Neuronal stem cell (in vitro differentiated cells): Measurements from ENCODE around the gene LST1.
A peak's percentile ranks its signal among the peaks of the same experiment; 100 is the strongest.

Experiments
- DNase-seq: peaks from one replicate; pipeline ENCODE4 v3.0.0-alpha.2; 2013; ENCODE audit warnings: low spot score
- H2AFZ ChIP-seq: one replicate; pipeline ENCODE4 v1.6.1; 2013; ENCODE audit warnings: mild to moderate bottlenecking, low read length, inconsistent platforms
- H2AK5ac ChIP-seq: 2 replicates; pipeline ENCODE4 v1.6.1; 2013; ENCODE audit warnings: low read depth, mild to moderate bottlenecking, inconsistent platforms, low read length, moderate library complexity, mixed read lengths
- H2BK120ac ChIP-seq: 2 replicates; pipeline ENCODE4 v1.6.1; 2013; ENCODE audit warnings: low read depth, mild to moderate bottlenecking, inconsistent platforms, low read length, moderate library complexity, mixed read lengths
- H2BK12ac ChIP-seq: one replicate; pipeline ENCODE4 v1.6.1; 2013; ENCODE audit warnings: low read length, inconsistent platforms
- H2BK15ac ChIP-seq: 2 replicates; pipeline ENCODE4 v1.6.1; 2013; ENCODE audit warnings: mild to moderate bottlenecking, low read length, inconsistent platforms, mixed read lengths
- H2BK5ac ChIP-seq: one replicate; pipeline ENCODE4 v1.6.1; 2013; ENCODE audit warnings: inconsistent platforms, mild to moderate bottlenecking, low read length, moderate library complexity
- H3K14ac ChIP-seq: one replicate; pipeline ENCODE4 v1.6.1; 2013; ENCODE audit warnings: low read length, inconsistent platforms
- H3K18ac ChIP-seq: 2 replicates; pipeline ENCODE4 v1.6.1; 2013; ENCODE audit warnings: low read length, inconsistent platforms
- H3K23ac ChIP-seq: 2 replicates; pipeline ENCODE4 v1.6.1; 2013; ENCODE audit warnings: low read depth, mild to moderate bottlenecking, mixed read lengths, low read length, inconsistent platforms; ENCODE audit not compliant: poor library complexity
- H3K27ac ChIP-seq: replicated peaks from 3 replicates; pipeline ENCODE4 v1.5.1; 2013; ENCODE audit warnings: low read length, inconsistent platforms
- H3K27me3 ChIP-seq, 3 experiments: 2 replicates each; pipeline ENCODE4 v1.6.1; 2013; ENCODE audit warnings: low read length in 3 of 3, mild to moderate bottlenecking in 2 of 3, inconsistent platforms in 1 of 3, low read depth in 1 of 3, mixed read lengths in 1 of 3, moderate library complexity in 1 of 3; ENCODE audit not compliant: control insufficient read depth in 3 of 3, insufficient read depth in 3 of 3
- H3K36me3 ChIP-seq, 2 donors: replicated peaks in 1 of 2; 2 replicates each; pipeline ENCODE4 v1.6.1; 2013; ENCODE audit warnings: low read length in 2 of 2; ENCODE audit not compliant: control insufficient read depth in 2 of 2, insufficient read depth in 2 of 2
- H3K4ac ChIP-seq: 2 replicates; pipeline ENCODE4 v1.6.1; 2013; ENCODE audit warnings: inconsistent platforms, mild to moderate bottlenecking, low read length, moderate library complexity
- H3K4me1 ChIP-seq, 2 donors: 1 replicate in 1 of 2; 2 replicates in 1 of 2; pipeline ENCODE4 v1.6.1; 2013; ENCODE audit warnings: low read length in 2 of 2, low read depth in 1 of 2; ENCODE audit not compliant: control insufficient read depth in 2 of 2, insufficient read depth in 1 of 2
- H3K4me2 ChIP-seq: one replicate; pipeline ENCODE4 v1.6.1; 2013; ENCODE audit warnings: mild to moderate bottlenecking, low read length, inconsistent platforms; ENCODE audit not compliant: insufficient read depth, poor library complexity, severe bottlenecking
- H3K4me3 ChIP-seq, 2 donors: 2 replicates each; pipeline ENCODE4 v1.5.1; 2013; ENCODE audit warnings: low read length in 2 of 2, mild to moderate bottlenecking in 2 of 2, inconsistent platforms in 1 of 2, moderate library complexity in 1 of 2
- H3K79me1 ChIP-seq: one replicate; pipeline ENCODE4 v1.6.1; 2013; ENCODE audit warnings: low read depth, mild to moderate bottlenecking, inconsistent platforms, low read length, moderate library complexity
- H3K9ac ChIP-seq: one replicate; pipeline ENCODE4 v1.6.1; 2013; ENCODE audit warnings: mild to moderate bottlenecking, low read depth, low read length, inconsistent platforms; ENCODE audit not compliant: poor library complexity
- H3K9me3 ChIP-seq, 2 donors: replicated peaks in 1 of 2; 2 replicates each; pipeline versions ENCODE3 to v1.6.1; 2013; ENCODE audit warnings: low read length in 2 of 2, mild to moderate bottlenecking in 2 of 2, inconsistent platforms in 1 of 2, low read depth in 1 of 2, mixed read lengths in 1 of 2, moderate library complexity in 1 of 2; ENCODE audit not compliant: control insufficient read depth in 2 of 2, insufficient read depth in 1 of 2
- H4K8ac ChIP-seq: one replicate; pipeline ENCODE4 v1.6.1; 2013; ENCODE audit warnings: low read depth, mild to moderate bottlenecking, inconsistent platforms, low read length, moderate library complexity
- H4K91ac ChIP-seq: one replicate; pipeline ENCODE4 v1.6.1; 2013; ENCODE audit warnings: low read length, low read depth, mild to moderate bottlenecking, inconsistent platforms; ENCODE audit not compliant: poor library complexity
- WGBS, 2 donors: extraction: QIAGEN DNeasy Blood & Tissue Kit; methylation state at CpG; one replicate each; pipeline ENCODE4 v1.1.7; 2013; ENCODE audit warnings: missing lambda C conversion rate in 2 of 2, mixed read lengths in 1 of 2; ENCODE audit not compliant: insufficient read length in 2 of 2, insufficient replicate concordance in 1 of 2; ENCODE audit errors: extremely low coverage in 2 of 2; 5-methylcytosine and 5-hydroxymethylcytosine counted together

The LST1 gene

GRCh38 chr6:31586599-31587281 lies 663 bp downstream of the LST1 start:
- no peak overlapping the region for H4K91ac ChIP-seq
- no peak overlapping the region for H3K4me2 ChIP-seq
- no peaks in the 10 kb centered on the region for H3K79me1 ChIP-seq
- H3K9ac ChIP-seq, result no peak overlapping the region
- H3K4ac ChIP-seq, result no peak overlapping the region
- H3K27ac ChIP-seq, result no peak overlapping the region
- H3K36me3 ChIP-seq, result no peaks in the 10 kb centered on the region
- no peak overlapping the region for H3K4me3 ChIP-seq
- no peak overlapping the region for H2BK120ac ChIP-seq
- no peak overlapping the region for H3K18ac ChIP-seq
- no peak overlapping the region for H2BK5ac ChIP-seq
- peaks cover 2 to 4% of the 10 kb centered on the region in 2 donors for H3K4me1 ChIP-seq
- H4K8ac ChIP-seq, result no peak overlapping the region
- no peak overlapping the region for H3K14ac ChIP-seq
- DNase-seq, result no peak
- H2BK12ac ChIP-seq, result no peak overlapping the region
- H3K23ac ChIP-seq, result peak overlapping the region; percentile 29
- WGBS, 2 donors, result no CpG with 5 or more reads among the region's 9 CpGs
- peak overlapping the region; percentile 20 for H2BK15ac ChIP-seq
- H3K27me3 ChIP-seq, result peaks cover 0 to 16% (median 4%) of the 10 kb centered on the region in 3 experiments
- H3K9me3 ChIP-seq, result no peaks in the 10 kb centered on the region
- H2AK5ac ChIP-seq, result no peak overlapping the region
- no peak overlapping the region for H2AFZ ChIP-seq

GRCh38 chr6:31587791-31588777 lies 2.0 kb downstream of the LST1 start:
- H3K14ac ChIP-seq, result no peak overlapping the region
- no peak overlapping the region for H3K4ac ChIP-seq
- no peak for DNase-seq
- H3K9ac ChIP-seq, result no peak overlapping the region
- H2AK5ac ChIP-seq, result peak overlapping the region; percentile 70
- H2BK15ac ChIP-seq, result peak overlapping the region; percentile 16
- H3K4me3 ChIP-seq, result no peak overlapping the region
- H2BK12ac ChIP-seq, result no peak overlapping the region
- H2BK5ac ChIP-seq, result no peak overlapping the region
- no peaks in the 10 kb centered on the region for H3K9me3 ChIP-seq
- peak overlapping the region; percentile 64 for H3K18ac ChIP-seq
- H4K91ac ChIP-seq, result no peak overlapping the region
- H2AFZ ChIP-seq, result peak overlapping the region; percentile 82
- no peak overlapping the region for H3K4me2 ChIP-seq
- H3K27ac ChIP-seq, result no peak overlapping the region
- peaks cover 0 to 11% (median 0%) of the 10 kb centered on the region in 3 experiments for H3K27me3 ChIP-seq
- no peak overlapping the region for H2BK120ac ChIP-seq
- no peaks in the 10 kb centered on the region for H3K79me1 ChIP-seq
- no CpG with 5 or more reads among the region's 12 CpGs for WGBS, 2 donors
- H3K4me1 ChIP-seq, result peaks cover 2 to 4% of the 10 kb centered on the region in 2 donors
- H3K23ac ChIP-seq, result no peak overlapping the region
- no peaks in the 10 kb centered on the region for H3K36me3 ChIP-seq
- H4K8ac ChIP-seq, result peak overlapping the region; percentile 43

GRCh38 chr6:31588871-31589650 lies 3.0 kb downstream of the LST1 start:
- H3K27me3 ChIP-seq, result peaks cover 0 to 11% (median 0%) of the 10 kb centered on the region in 3 experiments
- no peak overlapping the region for H3K23ac ChIP-seq
- peak overlapping the region; percentile 35 for H2AK5ac ChIP-seq
- H2BK15ac ChIP-seq, result no peak overlapping the region
- no CpG with 5 or more reads among the region's 9 CpGs for WGBS, 2 donors
- H3K14ac ChIP-seq, result peak overlapping the region; percentile 47
- no peaks in the 10 kb centered on the region for H3K36me3 ChIP-seq
- no peak overlapping the region for H3K4me2 ChIP-seq
- no peak overlapping the region for H3K27ac ChIP-seq
- no peak overlapping the region for H2BK120ac ChIP-seq
- no peak for DNase-seq
- no peaks in the 10 kb centered on the region for H3K79me1 ChIP-seq
- H2AFZ ChIP-seq, result peak overlapping the region; percentile 56
- peaks cover 2 to 4% of the 10 kb centered on the region in 2 donors for H3K4me1 ChIP-seq
- no peak overlapping the region for H4K91ac ChIP-seq
- H3K4ac ChIP-seq, result no peak overlapping the region
- no peak overlapping the region for H4K8ac ChIP-seq
- H3K9ac ChIP-seq, result peak overlapping the region; percentile 25
- H2BK12ac ChIP-seq, result no peak overlapping the region
- H3K9me3 ChIP-seq, result no peaks in the 10 kb centered on the region
- H2BK5ac ChIP-seq, result no peak overlapping the region
- H3K4me3 ChIP-seq, result no peak overlapping the region
- H3K18ac ChIP-seq, result no peak overlapping the region
